Activated naive CD8-positive, alpha-beta T cell treated with anti-CD3 and anti-CD28 coated beads for 36 hours (primary cell): ENCODE data around the gene SLC9A6. TPM values are rescaled to one million over a fixed set of nuclear protein-coding genes. Genes with fewer than 3 reads are reported as not detected.
A peak's percentile ranks its signal among the peaks of the same experiment; 100 is the strongest.

ENCODE experiments used
- DNase-seq: peaks from one replicate; pipeline ENCODE4 v3.0.0; 2021
- H3K27ac Mint-ChIP-seq: one replicate; pipeline ENCODE4 v1.8.0; 2022; ENCODE audit warnings: mild to moderate bottlenecking, moderate library complexity, mixed read lengths
- H3K27me3 Mint-ChIP-seq: one replicate; pipeline ENCODE4 v1.8.0; 2022; ENCODE audit warnings: mild to moderate bottlenecking, mixed read lengths
- H3K36me3 Mint-ChIP-seq: one replicate; pipeline ENCODE4 v1.8.0; 2021; ENCODE audit warnings: mild to moderate bottlenecking, mixed read lengths
- H3K4me1 Mint-ChIP-seq: one replicate; pipeline ENCODE4 v1.8.0; 2021; ENCODE audit warnings: mixed read lengths
- H3K4me3 Mint-ChIP-seq: one replicate; pipeline ENCODE4 v1.8.0; 2022; ENCODE audit warnings: mild to moderate bottlenecking, moderate library complexity, mixed read lengths
- H3K9me3 Mint-ChIP-seq: one replicate; pipeline ENCODE4 v1.8.0; 2022; ENCODE audit warnings: mixed read lengths
- total RNA-seq, 2 experiments: library from RNA; stranded (reverse); gene quantifications; one replicate each; pipeline ENCODE4 v1.2.3, GENCODE V29; 2021

SLC9A6 gene
- total RNA-seq, 2 experiments from 2014 or later = 10.7 to 11.7 TPM

- H3K36me3 Mint-ChIP-seq = peaks cover 8% of the 10 kb centered on the region
These were observed 29.8 kb downstream of the SLC9A6 start for GRCh38 chrX:136015016-136015415.

GRCh38 chrX:136016881-136017280 is 31.6 kb downstream of the SLC9A6 start:
- Mint-ChIP-seq H3K27ac (no peak overlapping the region), H3K27me3 (no peaks in the 10 kb centered on the region), H3K4me3 (no peak overlapping the region), H3K4me1 (peaks cover 8% of the 10 kb centered on the region), H3K9me3 (no peaks in the 10 kb centered on the region), H3K36me3 (peaks cover 14% of the 10 kb centered on the region)
- no peak for DNase-seq

More at GRCh38 chrX:136015016-136015415, 29.8 kb downstream of the SLC9A6 start:
- no peak for DNase-seq
- Mint-ChIP-seq H3K4me3 (no peak overlapping the region), H3K27me3 (no peaks in the 10 kb centered on the region), H3K9me3 (no peaks in the 10 kb centered on the region), H3K27ac (no peak overlapping the region), H3K4me1 (no peaks in the 10 kb centered on the region)

GRCh38 chrX:136019226-136019625 is 34.0 kb downstream of the SLC9A6 start:
- peaks cover 8% of the 10 kb centered on the region for H3K4me1 Mint-ChIP-seq
- H3K27me3 Mint-ChIP-seq = no peaks in the 10 kb centered on the region
- H3K4me3 Mint-ChIP-seq = no peak overlapping the region
- DNase-seq = no peak
- no peak overlapping the region for H3K27ac Mint-ChIP-seq
- peaks cover 14% of the 10 kb centered on the region for H3K36me3 Mint-ChIP-seq
- H3K9me3 Mint-ChIP-seq = no peaks in the 10 kb centered on the region

GRCh38 chrX:136021160-136021559 is 35.9 kb downstream of the SLC9A6 start:
- H3K4me3 Mint-ChIP-seq = no peak overlapping the region
- peaks cover 8% of the 10 kb centered on the region for H3K4me1 Mint-ChIP-seq

GRCh38 chrX:136021903-136022302 is 36.7 kb downstream of the SLC9A6 start:
- no peak for DNase-seq
- H3K27ac Mint-ChIP-seq = peak overlapping the region; percentile 72
- peaks cover 14% of the 10 kb centered on the region for H3K36me3 Mint-ChIP-seq
- H3K4me3 Mint-ChIP-seq = no peak overlapping the region
- H3K27me3 Mint-ChIP-seq = no peaks in the 10 kb centered on the region
- H3K4me1 Mint-ChIP-seq = peaks cover 8% of the 10 kb centered on the region
- H3K9me3 Mint-ChIP-seq = no peaks in the 10 kb centered on the region

More at GRCh38 chrX:136021160-136021559, 35.9 kb downstream of the SLC9A6 start:
- Mint-ChIP-seq H3K27ac (peak overlapping the region; percentile 72), H3K27me3 (no peaks in the 10 kb centered on the region), H3K9me3 (no peaks in the 10 kb centered on the region), H3K36me3 (peaks cover 14% of the 10 kb centered on the region)
- no peak for DNase-seq

DNA sequence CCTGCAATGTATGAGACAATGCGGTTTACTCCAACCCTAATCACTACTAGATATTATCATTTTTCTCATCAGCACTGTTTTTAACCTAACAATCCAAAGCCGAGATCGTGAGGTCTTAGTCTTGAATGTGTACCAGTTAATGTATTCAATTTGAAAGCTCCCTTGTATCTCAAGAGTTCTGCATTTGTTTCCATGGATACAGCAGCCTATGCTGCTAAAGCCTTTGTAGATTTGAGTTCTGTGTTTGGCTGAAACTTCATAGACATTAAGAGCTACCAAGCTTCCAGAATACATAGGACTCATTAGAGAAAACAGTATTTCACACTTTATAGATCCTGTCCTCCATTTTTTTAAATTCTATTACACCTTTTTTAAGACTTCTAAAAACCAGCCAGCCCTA is 39.9 kb downstream of the SLC9A6 start:
- DNase-seq = no peak
- H3K9me3 Mint-ChIP-seq = no peaks in the 10 kb centered on the region
- H3K27me3 Mint-ChIP-seq = no peaks in the 10 kb centered on the region
- peaks cover 6% of the 10 kb centered on the region for H3K36me3 Mint-ChIP-seq
- H3K27ac Mint-ChIP-seq = no peak overlapping the region
- H3K4me1 Mint-ChIP-seq = peaks cover 8% of the 10 kb centered on the region
- H3K4me3 Mint-ChIP-seq = no peak overlapping the region

DNA sequence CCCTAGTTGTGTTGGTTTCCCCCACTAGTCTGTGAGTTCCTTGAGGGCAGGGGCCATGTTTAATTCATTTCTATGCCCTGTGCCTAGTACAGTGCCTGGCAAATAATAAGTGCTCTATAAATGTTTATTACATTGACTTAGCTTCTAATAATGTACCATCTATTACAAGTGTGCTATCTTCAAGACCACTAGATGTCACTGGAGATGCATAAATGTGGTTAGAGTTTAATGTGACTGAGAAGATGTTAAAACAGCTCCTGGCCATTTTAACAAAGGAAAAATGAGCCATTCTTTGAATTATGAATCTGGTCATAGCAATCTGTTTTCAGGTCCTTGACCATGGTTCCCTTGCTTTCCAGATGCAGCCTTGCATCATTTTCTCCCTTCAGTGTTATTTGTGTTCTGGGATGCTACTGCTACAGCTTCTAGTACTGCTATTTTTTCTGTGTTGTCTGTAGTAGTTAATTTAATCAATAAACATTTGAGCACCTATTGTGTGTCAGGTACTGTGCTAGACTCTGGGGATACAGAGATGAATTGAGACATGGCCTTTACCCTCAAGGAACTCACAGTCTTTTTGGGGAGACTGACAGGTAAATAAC is 43.2 kb downstream of the SLC9A6 start:
- Mint-ChIP-seq H3K4me3 (no peak overlapping the region), H3K4me1 (no peaks in the 10 kb centered on the region), H3K27ac (no peak overlapping the region), H3K27me3 (no peaks in the 10 kb centered on the region), H3K36me3 (peaks cover 3% of the 10 kb centered on the region), H3K9me3 (no peaks in the 10 kb centered on the region)
- DNase-seq = no peak

GRCh38 chrX:136029766-136030165 is 44.5 kb downstream of the SLC9A6 start:
- no peak for DNase-seq
- no peaks in the 10 kb centered on the region for H3K27me3 Mint-ChIP-seq
- H3K27ac Mint-ChIP-seq = no peak overlapping the region
- H3K9me3 Mint-ChIP-seq = no peaks in the 10 kb centered on the region
- H3K4me3 Mint-ChIP-seq = no peak overlapping the region
- H3K4me1 Mint-ChIP-seq = no peaks in the 10 kb centered on the region
- peaks cover 3% of the 10 kb centered on the region for H3K36me3 Mint-ChIP-seq

DNA sequence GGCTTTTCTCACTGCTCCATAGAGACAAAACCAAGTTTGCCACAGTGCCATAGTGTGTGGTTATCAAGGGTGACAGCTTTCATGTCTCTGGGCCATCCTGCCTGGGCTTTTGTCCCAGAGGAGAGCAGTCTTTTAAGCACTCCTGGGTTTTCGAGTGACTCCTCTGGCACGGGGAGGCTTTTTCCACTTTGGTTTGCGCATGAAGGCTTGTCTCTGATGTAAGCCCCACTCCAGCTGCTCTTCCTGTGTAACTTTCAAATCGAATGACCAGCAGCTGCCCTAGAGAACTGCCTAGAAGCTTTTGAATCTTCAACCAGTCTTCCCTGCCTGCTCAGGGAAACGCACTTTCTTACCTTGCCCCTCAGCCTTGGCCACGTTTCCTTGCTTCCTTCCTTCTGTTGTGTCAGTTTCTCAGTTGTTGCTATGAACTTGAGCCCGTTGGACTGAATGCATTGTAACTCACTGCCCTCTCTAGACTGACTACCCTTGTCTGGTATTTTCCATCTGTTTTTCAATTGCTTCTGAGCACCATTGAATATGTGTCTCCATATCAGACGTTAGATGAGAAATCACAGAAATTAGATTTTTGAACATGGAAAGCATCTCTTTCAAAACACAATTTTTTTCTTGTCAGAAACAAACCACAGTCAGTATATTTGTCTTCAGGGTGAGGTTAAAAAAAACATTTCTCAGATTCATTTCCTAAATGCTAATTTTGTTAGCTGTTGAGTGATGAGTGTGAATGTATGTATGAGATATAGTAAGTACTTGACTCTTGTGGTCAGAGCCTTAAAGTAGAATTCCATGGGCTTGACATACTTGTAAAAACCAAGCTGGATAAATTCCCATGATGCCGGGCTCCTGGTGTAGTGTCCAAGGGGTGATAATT is 45.3 kb downstream of the SLC9A6 start:
- H3K27me3 Mint-ChIP-seq = no peaks in the 10 kb centered on the region
- peaks cover 3% of the 10 kb centered on the region for H3K36me3 Mint-ChIP-seq
- H3K9me3 Mint-ChIP-seq = no peaks in the 10 kb centered on the region
- DNase-seq = no peak
- no peaks in the 10 kb centered on the region for H3K4me1 Mint-ChIP-seq
- H3K27ac Mint-ChIP-seq = no peak overlapping the region
- H3K4me3 Mint-ChIP-seq = no peak overlapping the region

- Mint-ChIP-seq H3K9me3 (no peaks in the 10 kb centered on the region), H3K4me3 (no peak overlapping the region), H3K4me1 (no peaks in the 10 kb centered on the region), H3K27me3 (no peaks in the 10 kb centered on the region), H3K27ac (no peak overlapping the region), H3K36me3 (peaks cover 4% of the 10 kb centered on the region)
- DNase-seq = no peak
These were observed 46.4 kb downstream of the SLC9A6 start for GRCh38 chrX:136031626-136032025.

DNA sequence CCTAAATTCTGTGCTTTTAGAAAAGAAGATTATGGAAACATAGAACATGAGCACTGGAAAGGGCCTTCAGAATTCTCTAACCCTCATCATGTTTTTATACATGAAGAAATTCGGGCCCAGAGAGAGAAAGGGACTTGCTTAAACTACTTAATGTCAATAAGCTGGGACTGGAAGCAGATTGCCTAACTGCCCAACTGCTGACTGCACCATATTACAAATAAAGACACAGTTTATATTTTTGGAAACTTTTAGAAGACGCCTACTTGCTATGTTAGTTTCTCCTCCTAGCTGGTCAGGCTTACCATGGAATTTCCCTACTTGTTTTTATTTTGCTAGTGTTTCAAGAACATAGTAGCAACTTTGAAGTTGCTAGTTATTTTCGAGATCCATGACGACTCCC is 47.1 kb downstream of the SLC9A6 start:
- H3K4me1 Mint-ChIP-seq = no peaks in the 10 kb centered on the region

GRCh38 chrX:136034668-136035067 is 49.4 kb downstream of the SLC9A6 start:
- Mint-ChIP-seq H3K4me3 (no peak overlapping the region), H3K27me3 (no peaks in the 10 kb centered on the region), H3K4me1 (no peaks in the 10 kb centered on the region), H3K36me3 (peaks cover 4% of the 10 kb centered on the region), H3K27ac (no peak overlapping the region), H3K9me3 (no peaks in the 10 kb centered on the region)
- no peak for DNase-seq

More for the DNA sequence above, 47.1 kb downstream of the SLC9A6 start:
- H3K27ac Mint-ChIP-seq = no peak overlapping the region
- no peak for DNase-seq
- H3K27me3 Mint-ChIP-seq = no peaks in the 10 kb centered on the region
- no peak overlapping the region for H3K4me3 Mint-ChIP-seq
- H3K36me3 Mint-ChIP-seq = peaks cover 4% of the 10 kb centered on the region
- H3K9me3 Mint-ChIP-seq = no peaks in the 10 kb centered on the region

- Mint-ChIP-seq H3K4me1 (no peaks in the 10 kb centered on the region), H3K9me3 (no peaks in the 10 kb centered on the region), H3K27ac (no peak overlapping the region), H3K36me3 (peaks cover 3% of the 10 kb centered on the region), H3K4me3 (no peak overlapping the region), H3K27me3 (no peaks in the 10 kb centered on the region)
- DNase-seq = no peak
These were observed 50.4 kb downstream of the SLC9A6 start for GRCh38 chrX:136035663-136036062.

- Mint-ChIP-seq H3K27me3 (no peaks in the 10 kb centered on the region), H3K4me3 (no peak overlapping the region), H3K27ac (no peak overlapping the region), H3K9me3 (no peaks in the 10 kb centered on the region), H3K36me3 (peaks cover 1% of the 10 kb centered on the region), H3K4me1 (no peaks in the 10 kb centered on the region)
- no peak for DNase-seq
These were observed 54.2 kb downstream of the SLC9A6 start for GRCh38 chrX:136039485-136039884.

DNA sequence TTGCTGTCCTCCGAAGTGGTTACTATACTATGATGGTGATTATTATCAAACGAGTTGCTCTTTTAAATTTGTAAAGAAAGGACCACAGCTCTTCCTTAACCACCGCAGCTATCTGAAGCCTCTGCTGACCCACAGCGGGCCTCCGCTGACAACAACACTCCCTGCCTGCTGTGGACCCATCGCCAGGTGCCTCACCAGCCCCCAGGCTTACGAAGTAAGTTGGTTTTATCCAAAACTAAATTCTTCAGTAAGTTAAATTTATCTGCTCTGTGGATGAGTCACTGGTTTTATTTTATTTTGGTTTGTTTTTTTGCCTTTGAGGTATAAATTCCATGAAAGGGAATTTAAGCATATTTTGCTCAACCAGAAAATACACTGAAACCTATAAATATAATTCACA is 54.7 kb downstream of the SLC9A6 start:
- no peak for DNase-seq
- Mint-ChIP-seq H3K4me1 (no peaks in the 10 kb centered on the region), H3K9me3 (no peaks in the 10 kb centered on the region), H3K36me3 (peaks cover 1% of the 10 kb centered on the region), H3K27me3 (no peaks in the 10 kb centered on the region), H3K27ac (no peak overlapping the region), H3K4me3 (no peak overlapping the region)
